HG03342 (cell line): ENCODE data around the gene OR8K5.
"Not testable (repeated sequence)": the region's sequence is repeated elsewhere in the genome, so short reads cannot be mapped to it uniquely, and the experiment has no call there.

ENCODE experiments used
- ATAC-seq: cut with Tn5 transposase; IDR thresholded peaks from one replicate; pipeline ENCODE4 v1.9.1; 2021; ENCODE audit warnings: mild to moderate bottlenecking, moderate library complexity; ENCODE audit not compliant: unreplicated experiment

The OR8K5 gene

GRCh38 chr11:56160217-56160616 lies at the start of gene OR8K5:
OR8K5 (minus strand) TSS chr11:56160317; CDS start chr11:56160317, 0 bp downstream.
- no peak for ATAC-seq

GRCh38 chr11:56207790-56208189 lies 47.7 kb upstream of the OR8K5 start:
- no peak for ATAC-seq

- ATAC-seq, result no peak
Measured at GRCh38 chr11:56197367-56197766, 37.2 kb upstream of the OR8K5 start.

GRCh38 chr11:56196705-56197104 lies 36.6 kb upstream of the OR8K5 start:
- ATAC-seq, result no peak

- ATAC-seq, result no peak
Measured at GRCh38 chr11:56188602-56189001, 28.5 kb upstream of the OR8K5 start.

GRCh38 chr11:56183459-56183858 lies 23.3 kb upstream of the OR8K5 start:
- ATAC-seq, result no peak

- no peak for ATAC-seq
Measured at GRCh38 chr11:56176318-56176717, 16.2 kb upstream of the OR8K5 start, which contains the start of gene OR5J2. OR5J2 (plus strand) TSS chr11:56176618; CDS start chr11:56176618, 0 bp downstream.

GRCh38 chr11:56172256-56172830 lies 12.2 kb upstream of the OR8K5 start:
- ATAC-seq, result no peak

GRCh38 chr11:56163804-56164203 lies 3.7 kb upstream of the OR8K5 start:
- no peak for ATAC-seq

- no peak for ATAC-seq
Measured at GRCh38 chr11:56152333-56152732, 7.8 kb downstream of the OR8K5 start.

GRCh38 chr11:56151376-56151775 lies 8.7 kb downstream of the OR8K5 start:
- ATAC-seq, result no peak

- not testable (repeated sequence) for ATAC-seq
Measured at GRCh38 chr11:56143681-56144080, 16.4 kb downstream of the OR8K5 start.

GRCh38 chr11:56140151-56140661 lies 19.9 kb downstream of the OR8K5 start, which contains the start of gene OR8J3:
OR8J3 (minus strand) TSS chr11:56140201; CDS start chr11:56137718, 2,483 bp downstream.
- ATAC-seq, result no peak

- ATAC-seq, result no peak
Measured at GRCh38 chr11:56122073-56122472, 38.0 kb downstream of the OR8K5 start, which contains the start of gene OR8H3. OR8H3 (plus strand) TSS chr11:56122373; CDS start chr11:56122373, 0 bp downstream.
